Fibroblast of pulmonary artery (primary cell): ENCODE data around the gene ZNF175.

Experiments
- DNase-seq: peaks from one replicate; pipeline ENCODE4 v3.0.0-alpha.2; 2010; ENCODE audit warnings: low read depth
- H3K4me3 ChIP-seq: replicated peaks from 2 replicates; pipeline ENCODE4 v1.5.1; 2011; ENCODE audit warnings: low read depth, mild to moderate bottlenecking, control low read depth, low read length, moderate library complexity
- CTCF ChIP-seq: IDR thresholded peaks from 2 replicates; pipeline ENCODE4 v1.5.1; 2011; ENCODE audit warnings: mild to moderate bottlenecking, control low read depth, low read length, inconsistent platforms; ENCODE audit errors: missing control alignments

ZNF175 gene

GRCh38 chr19:51546107-51546649 lies 24.9 kb upstream of the ZNF175 start:
- TF ChIP-seq CTCF, result no peak
- H3K4me3 ChIP-seq, result no peak overlapping the region
- no peak for DNase-seq

- DNase-seq, result peak; percentile 61
- no peak for TF ChIP-seq CTCF
- no peak overlapping the region for H3K4me3 ChIP-seq
Measured at GRCh38 chr19:51546650-51547396, 24.3 kb upstream of the ZNF175 start.

- TF ChIP-seq CTCF, result no peak
- peak; percentile 57 for DNase-seq
- no peak overlapping the region for H3K4me3 ChIP-seq
Measured at GRCh38 chr19:51547397-51548212, 23.5 kb upstream of the ZNF175 start.

- no peak for DNase-seq
- no peak overlapping the region for H3K4me3 ChIP-seq
- no peak for TF ChIP-seq CTCF
Measured at GRCh38 chr19:51548213-51548651, 22.9 kb upstream of the ZNF175 start.

- TF ChIP-seq CTCF, result no peak
- DNase-seq, result no peak
Measured at GRCh38 chr19:51548891-51549305, 22.2 kb upstream of the ZNF175 start.

GRCh38 chr19:51549533-51550324 lies 21.4 kb upstream of the ZNF175 start:
- no peak overlapping the region for H3K4me3 ChIP-seq
- TF ChIP-seq CTCF, result no peak
- DNase-seq, result no peak

More at GRCh38 chr19:51548891-51549305, 22.2 kb upstream of the ZNF175 start:
- no peak overlapping the region for H3K4me3 ChIP-seq
